Measurements from ENCODE around the gene TREH.

TREH gene

GRCh38 chr11:118649941-118650340, 29.5 kb downstream of the TREH start:
- no peak for DNase-seq (ENCODE audit: low spot score)

GRCh38 chr11:118648291-118648690, 31.2 kb downstream of the TREH start:
- DNase-seq (ENCODE audit: low spot score), result no peak

- DNase-seq (ENCODE audit: low spot score), result no peak
Observed at GRCh38 chr11:118646393-118646792, 33.1 kb downstream of the TREH start.

- no peak for DNase-seq (ENCODE audit: low spot score)
Observed at GRCh38 chr11:118645066-118645715, 34.3 kb downstream of the TREH start.

- DNase-seq (ENCODE audit: low spot score), result no peak
Observed at GRCh38 chr11:118644496-118644895, 35.0 kb downstream of the TREH start.

- no peak for DNase-seq (ENCODE audit: low spot score)
Observed at GRCh38 chr11:118643995-118644345, 35.5 kb downstream of the TREH start.

GRCh38 chr11:118643142-118643994, 36.1 kb downstream of the TREH start:
- DNase-seq (ENCODE audit: low spot score), result no peak

- DNase-seq (ENCODE audit: low spot score), result no peak
Observed at GRCh38 chr11:118641397-118642019, 37.9 kb downstream of the TREH start.

- DNase-seq (ENCODE audit: low spot score), result no peak
Observed at GRCh38 chr11:118640332-118641154, 38.9 kb downstream of the TREH start.

GRCh38 chr11:118639899-118640298, 39.6 kb downstream of the TREH start:
- DNase-seq (ENCODE audit: low spot score), result no peak

GRCh38 chr11:118638726-118639125, 40.7 kb downstream of the TREH start:
- DNase-seq (ENCODE audit: low spot score), result no peak

- DNase-seq (ENCODE audit: low spot score), result no peak
Observed at GRCh38 chr11:118636569-118637290, 42.7 kb downstream of the TREH start.

GRCh38 chr11:118635642-118636041, 43.8 kb downstream of the TREH start:
- DNase-seq (ENCODE audit: low spot score), result no peak

- no peak for DNase-seq (ENCODE audit: low spot score)
Observed at GRCh38 chr11:118635237-118635591, 44.2 kb downstream of the TREH start.

GRCh38 chr11:118634431-118635236, 44.8 kb downstream of the TREH start:
- peak; percentile 77 for DNase-seq (ENCODE audit: low spot score)

GRCh38 chr11:118633979-118634378, 45.5 kb downstream of the TREH start:
- DNase-seq (ENCODE audit: low spot score), result no peak

GRCh38 chr11:118633319-118633690, 46.1 kb downstream of the TREH start:
- no peak for DNase-seq (ENCODE audit: low spot score)

- DNase-seq (ENCODE audit: low spot score), result no peak
Observed at GRCh38 chr11:118632577-118633318, 46.7 kb downstream of the TREH start.

- no peak for DNase-seq (ENCODE audit: low spot score)
Observed at GRCh38 chr11:118631142-118631909, 48.1 kb downstream of the TREH start.
